GM12865 (cell line): ENCODE measurements around the gene CCNYL1.

Source experiments
- DNase-seq: peaks from one replicate; pipeline ENCODE4 v3.0.0; 2010; ENCODE audit warnings: low read depth
- H3K4me3 ChIP-seq: 2 replicates; pipeline ENCODE4 v1.5.1; 2011; ENCODE audit warnings: mild to moderate bottlenecking, low read depth, low read length, control low read depth
- TF ChIP-seq, protein P1 (sequence below): IDR thresholded peaks from 2 replicates; pipeline ENCODE4 v1.5.1; 2011; ENCODE audit warnings: low read length, control low read depth, low read depth, inconsistent platforms; ENCODE audit not compliant: insufficient read depth; ENCODE audit errors: missing control alignments

CCNYL1 gene

GRCh38 chr2:207770602-207771404 lies 59.4 kb downstream of the CCNYL1 start:
- DNase-seq, result peak; percentile 61
- peak overlapping the region; percentile 91 for H3K4me3 ChIP-seq
- TF ChIP-seq, protein P1, sequence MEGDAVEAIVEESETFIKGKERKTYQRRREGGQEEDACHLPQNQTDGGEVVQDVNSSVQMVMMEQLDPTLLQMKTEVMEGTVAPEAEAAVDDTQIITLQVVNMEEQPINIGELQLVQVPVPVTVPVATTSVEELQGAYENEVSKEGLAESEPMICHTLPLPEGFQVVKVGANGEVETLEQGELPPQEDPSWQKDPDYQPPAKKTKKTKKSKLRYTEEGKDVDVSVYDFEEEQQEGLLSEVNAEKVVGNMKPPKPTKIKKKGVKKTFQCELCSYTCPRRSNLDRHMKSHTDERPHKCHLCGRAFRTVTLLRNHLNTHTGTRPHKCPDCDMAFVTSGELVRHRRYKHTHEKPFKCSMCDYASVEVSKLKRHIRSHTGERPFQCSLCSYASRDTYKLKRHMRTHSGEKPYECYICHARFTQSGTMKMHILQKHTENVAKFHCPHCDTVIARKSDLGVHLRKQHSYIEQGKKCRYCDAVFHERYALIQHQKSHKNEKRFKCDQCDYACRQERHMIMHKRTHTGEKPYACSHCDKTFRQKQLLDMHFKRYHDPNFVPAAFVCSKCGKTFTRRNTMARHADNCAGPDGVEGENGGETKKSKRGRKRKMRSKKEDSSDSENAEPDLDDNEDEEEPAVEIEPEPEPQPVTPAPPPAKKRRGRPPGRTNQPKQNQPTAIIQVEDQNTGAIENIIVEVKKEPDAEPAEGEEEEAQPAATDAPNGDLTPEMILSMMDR, result no peak

DNA sequence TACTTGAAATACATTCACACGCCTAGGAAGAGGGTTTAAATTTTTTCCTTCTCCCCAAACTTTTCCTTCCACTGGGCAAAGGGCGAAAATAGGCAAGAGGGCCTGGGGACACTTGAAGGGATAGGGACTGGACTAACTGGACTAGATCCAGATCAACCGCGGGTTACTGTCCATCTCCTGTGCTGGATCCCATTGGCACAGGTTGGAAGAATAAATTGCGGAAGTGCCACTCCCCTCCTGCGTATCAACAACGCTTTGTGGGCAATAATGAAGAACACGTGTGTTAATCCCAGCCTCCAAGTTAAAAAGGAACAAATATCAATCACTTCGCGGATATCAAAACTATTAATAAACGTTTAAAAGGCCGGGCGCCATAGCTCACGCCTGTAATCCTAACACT lies 60.0 kb downstream of the CCNYL1 start:
- TF ChIP-seq, protein P1, result no peak
- no peak overlapping the region for H3K4me3 ChIP-seq
- DNase-seq, result no peak

GRCh38 chr2:207772081-207772843 lies 60.8 kb downstream of the CCNYL1 start:
- TF ChIP-seq, protein P1, result no peak
- no peak for DNase-seq
- no peak overlapping the region for H3K4me3 ChIP-seq

- no peak overlapping the region for H3K4me3 ChIP-seq
- DNase-seq, result no peak
- TF ChIP-seq, protein P1, result no peak
Observed at GRCh38 chr2:207772844-207773205, 61.4 kb downstream of the CCNYL1 start.

DNA sequence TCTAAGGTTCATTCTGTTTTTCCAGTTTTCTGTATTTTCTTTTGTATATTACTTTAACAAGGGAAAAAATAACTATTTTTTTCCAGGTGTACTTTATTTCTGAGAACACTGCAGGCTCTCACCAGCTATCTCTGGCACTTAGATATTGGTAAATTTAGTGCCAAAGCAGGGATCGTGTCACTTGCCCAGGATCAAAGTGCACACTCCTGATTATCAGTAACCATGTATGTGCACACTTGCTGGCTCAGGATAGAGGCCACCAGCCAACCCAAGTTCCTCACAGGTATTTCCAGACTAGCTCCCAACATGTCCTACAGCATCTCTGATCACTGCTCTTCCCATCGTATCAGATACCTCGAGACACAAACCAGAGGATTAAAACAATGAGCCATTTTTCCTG lies 64.0 kb downstream of the CCNYL1 start:
- TF ChIP-seq, protein P1, result no peak
- no peak for DNase-seq
- H3K4me3 ChIP-seq, result no peak overlapping the region

DNA sequence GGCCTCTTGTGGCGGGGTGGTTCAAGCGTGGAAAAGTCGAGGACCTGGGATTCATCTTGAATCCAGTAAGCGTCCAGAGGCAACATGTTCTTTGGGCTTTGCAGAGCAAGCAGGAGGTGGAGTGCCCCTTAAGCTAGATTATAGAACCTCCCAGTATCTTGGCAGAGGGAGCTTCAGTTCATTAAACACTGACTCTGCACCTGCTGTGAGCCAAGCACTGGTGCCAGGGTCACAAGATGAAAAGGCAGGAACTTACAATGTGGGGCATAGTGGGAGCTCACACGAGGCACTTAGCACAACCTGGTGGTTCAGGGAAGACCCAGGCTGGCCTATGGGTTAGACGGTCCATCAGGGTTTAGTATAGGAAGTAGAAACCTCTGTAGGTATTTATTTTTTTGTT lies 65.7 kb downstream of the CCNYL1 start:
- TF ChIP-seq, protein P1, result no peak
- DNase-seq, result no peak
- H3K4me3 ChIP-seq, result no peak overlapping the region
